Lung (tissue), 12 donors: Measurements from ENCODE around the gene ALOX12B. TPM values are rescaled to one million over a fixed set of nuclear protein-coding genes. Genes with fewer than 3 reads are reported as not detected.
"Not testable (repeated sequence)": the region's sequence is repeated elsewhere in the genome, so short reads cannot be mapped to it uniquely, and the experiment has no call there.

Experiments
- ATAC-seq: fragments of 200-7000 bp; cut with Tn5 transposase; one replicate; pipeline ENCODE4 v1.9.1; 2020; ENCODE audit warnings: moderate number of reproducible peaks; ENCODE audit not compliant: insufficient read depth, low FRiP score
- DNase-seq, 3 donors: peaks; one replicate each; pipeline ENCODE4 v3.0.0-alpha.2; 2013 to 2017
- H3K27ac ChIP-seq, 2 donors: one replicate each; pipeline ENCODE4 v1.5.1; 2013; ENCODE audit warnings: mild to moderate bottlenecking in 2 of 2, moderate library complexity in 2 of 2, control low read depth in 1 of 2, inconsistent platforms in 1 of 2, low read depth in 1 of 2, low read length in 1 of 2
- H3K27me3 ChIP-seq, 3 donors: one replicate each; pipeline ENCODE4 v1.5.1; 2013; ENCODE audit warnings: low read length in 2 of 3; ENCODE audit not compliant: control insufficient read depth in 3 of 3, insufficient read depth in 3 of 3
- H3K36me3 ChIP-seq, 4 donors: one replicate each; pipeline ENCODE4 v1.5.1; 2013; ENCODE audit warnings: low read length in 4 of 4, mild to moderate bottlenecking in 1 of 4, moderate library complexity in 1 of 4; ENCODE audit not compliant: control insufficient read depth in 4 of 4, insufficient read depth in 4 of 4
- H3K4me1 ChIP-seq, 5 donors: one replicate each; pipeline ENCODE4 v1.5.1; 2013; ENCODE audit warnings: low read length in 5 of 5, mild to moderate bottlenecking in 2 of 5, moderate library complexity in 1 of 5; ENCODE audit not compliant: control insufficient read depth in 5 of 5, insufficient read depth in 5 of 5
- H3K4me3 ChIP-seq: one replicate; pipeline ENCODE4 v1.5.1; 2013; ENCODE audit warnings: mild to moderate bottlenecking, control low read depth, moderate library complexity
- H3K9ac ChIP-seq, 2 donors: one replicate each; pipeline ENCODE4 v1.5.1; 2013; ENCODE audit warnings: low read length in 2 of 2, control low read depth in 1 of 2; ENCODE audit not compliant: insufficient read depth in 1 of 2
- H3K9me3 ChIP-seq, 4 donors: one replicate each; pipeline ENCODE4 v1.5.1; 2013; ENCODE audit warnings: low read length in 3 of 4, mild to moderate bottlenecking in 1 of 4, moderate library complexity in 1 of 4; ENCODE audit not compliant: control insufficient read depth in 4 of 4, insufficient read depth in 3 of 4
- CTCF ChIP-seq: IDR thresholded peaks from 2 replicates; pipeline ENCODE4 v1.5.1; 2012; ENCODE audit warnings: mild to moderate bottlenecking; ENCODE audit errors: control extremely low read depth, extremely low read depth
- WGBS, 2 donors: extraction: QIAGEN DNeasy Blood & Tissue Kit; methylation state at CpG; one replicate each; pipeline ENCODE4 v1.1.7; 2013; 5-methylcytosine and 5-hydroxymethylcytosine counted together
- polyA plus RNA-seq, 2 donors: library from polyadenylated mRNA; stranded (reverse); fragments of 200-250 nt; gene quantifications; one replicate each; pipeline ENCODE4 v1.2.1, GENCODE V29; 2013
- total RNA-seq, 2 donors: library from RNA; depleted of rRNA in 1 of 2; stranded (reverse); fragments of >200 nt in 1 of 2; gene quantifications; one replicate each; pipeline ENCODE4 v1.2.1, GENCODE V29; 2014 to 2021
- donor health status: control.
- donor health status: control.
- donor health status: Bipolar disorder and iron deficiency.
- donor health status: healthy.
- donor health status: DM: yes; HTN: yes; CAD: no.

The ALOX12B gene
- total and polyA plus RNA-seq, 4 donors = 0.06 to 0.48 (median 0.46) TPM; not detected in 1

- ATAC-seq = peak; percentile 81
- Histone ChIP-seq H3K36me3 (no peaks in the 10 kb centered on the region), H3K9ac (no peak overlapping the region), H3K4me3 (no peak overlapping the region), H3K4me1 (peaks cover 0 to 8% (median 0%) of the 10 kb centered on the region in 5 donors), H3K27me3 (peaks cover 0 to 38% (median 37%) of the 10 kb centered on the region in 3 donors), H3K9me3 (peaks cover 0 to 4% (median 0%) of the 10 kb centered on the region in 4 donors), H3K27ac (no peak overlapping the region)
- peak; percentile 51 for TF ChIP-seq CTCF
- 17% methylated on average over 57 to 63 of the region's 63 CpGs for WGBS, 2 donors
- peak; percentile 18 to 52 (median 49) for DNase-seq
These were observed 22.3 kb upstream of the ALOX12B start for GRCh38 chr17:8109661-8110455.

- Histone ChIP-seq H3K36me3 (no peaks in the 10 kb centered on the region), H3K9me3 (peaks cover 0 to 4% (median 0%) of the 10 kb centered on the region in 4 donors), H3K27me3 (peaks cover 0 to 31% (median 29%) of the 10 kb centered on the region in 3 donors), H3K9ac (no peak overlapping the region), H3K4me3 (no peak overlapping the region), H3K4me1 (peaks cover 0 to 8% (median 0%) of the 10 kb centered on the region in 5 donors), H3K27ac (no peak overlapping the region)
- WGBS, 2 donors = 88 to 90% methylated on average over 33 of the region's 33 CpGs
- TF ChIP-seq CTCF = no peak
- ATAC-seq (no peak), DNase-seq (no peak)
These were observed 21.6 kb upstream of the ALOX12B start for GRCh38 chr17:8108972-8109660.

GRCh38 chr17:8106980-8107379 lies 19.5 kb upstream of the ALOX12B start:
- H3K27me3 ChIP-seq = peaks cover 0 to 23% (median 22%) of the 10 kb centered on the region in 3 donors
- not testable (repeated sequence) for ATAC-seq, H3K4me1 ChIP-seq, DNase-seq, H3K9me3 ChIP-seq, H3K9ac ChIP-seq, H3K36me3 ChIP-seq, H3K4me3 ChIP-seq, H3K27ac ChIP-seq
- WGBS, 2 donors = 83 to 89% methylated on average over 4 of the region's 4 CpGs

GRCh38 chr17:8105957-8106398 lies 18.5 kb upstream of the ALOX12B start:
- Histone ChIP-seq H3K4me3 (no peak overlapping the region), H3K9me3 (peaks cover 0 to 4% (median 0%) of the 10 kb centered on the region in 4 donors), H3K4me1 (peaks cover 0 to 8% (median 0%) of the 10 kb centered on the region in 5 donors), H3K27ac (no peak overlapping the region), H3K9ac (no peak overlapping the region), H3K27me3 (peaks cover 0 to 19% (median 14%) of the 10 kb centered on the region in 3 donors), H3K36me3 (no peaks in the 10 kb centered on the region)
- ATAC-seq (no peak), DNase-seq (no peak)
- TF ChIP-seq CTCF = no peak
- 84 to 89% methylated on average over 5 of the region's 5 CpGs for WGBS, 2 donors
